Gastroesophageal sphincter (tissue), 3 donors: Measurements from ENCODE around the gene HDAC10.

Experiments
- EP300 ChIP-seq: sonication (generic); formaldehyde crosslinking; IDR thresholded peaks from one replicate; pipeline ENCODE4 v1.6.1; 2017; ENCODE audit warnings: antibody characterized with exemption, mild to moderate bottlenecking
- POLR2A ChIP-seq, 2 donors: fragments of 450-650 bp; IDR thresholded peaks; one replicate each; pipeline ENCODE4 v1.6.1; 2017; ENCODE audit warnings: antibody characterized with exemption in 2 of 2, mild to moderate bottlenecking in 2 of 2, moderate library complexity in 1 of 2
- POLR2AphosphoS5 ChIP-seq: sonication (generic); formaldehyde crosslinking; IDR thresholded peaks from one replicate; pipeline ENCODE4 v1.6.1; 2017; ENCODE audit warnings: antibody characterized with exemption
- TF ChIP-seq, protein P1 (sequence below), 4 experiments: fragments of 200-600 bp in 2 of 4; fragments of 450-650 bp in 2 of 4; sonication (generic) in 1 of 4; IDR thresholded peaks; one replicate each; pipeline ENCODE4 v1.5.1; 2017 to 2019; ENCODE audit warnings: antibody characterized with exemption in 4 of 4, mild to moderate bottlenecking in 2 of 4, moderate library complexity in 2 of 4

DNA sequence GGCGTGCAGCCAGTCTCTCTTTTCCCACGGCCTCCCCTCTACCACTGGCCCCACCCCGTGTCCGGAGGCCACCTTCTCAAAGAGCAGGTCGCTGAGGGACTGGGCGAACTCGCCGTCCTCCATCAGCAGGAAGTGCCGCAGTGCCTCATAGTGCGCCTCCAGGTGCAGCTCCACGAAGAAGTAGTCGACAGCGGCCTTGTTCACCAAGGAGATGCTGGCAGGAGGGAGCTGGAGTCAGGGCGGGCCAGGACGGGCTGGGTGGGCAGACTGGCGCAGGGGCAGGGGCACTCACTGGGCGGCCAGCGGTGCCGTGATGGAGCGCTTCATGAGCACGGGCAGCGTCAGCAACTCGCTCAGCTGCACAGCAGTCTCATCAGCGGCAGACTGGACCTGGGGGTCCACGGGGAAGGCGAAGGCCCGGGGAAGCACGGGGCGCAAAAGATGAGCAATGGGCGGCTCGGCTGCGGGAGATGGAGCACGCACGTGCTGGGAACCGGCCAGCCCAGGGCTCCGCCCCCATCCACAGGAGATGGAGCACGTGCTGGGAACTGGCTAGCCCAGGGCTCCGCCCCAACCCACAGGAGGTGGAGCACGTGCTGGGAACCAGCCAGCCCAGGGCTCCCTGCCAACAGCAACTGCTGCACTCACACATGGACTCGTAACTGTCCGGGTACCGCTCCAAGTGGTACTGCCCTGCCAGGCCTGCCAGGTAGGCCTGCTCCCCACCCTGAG lies 31.9 kb downstream of the HDAC10 start:
- TF ChIP-seq, protein P1, sequence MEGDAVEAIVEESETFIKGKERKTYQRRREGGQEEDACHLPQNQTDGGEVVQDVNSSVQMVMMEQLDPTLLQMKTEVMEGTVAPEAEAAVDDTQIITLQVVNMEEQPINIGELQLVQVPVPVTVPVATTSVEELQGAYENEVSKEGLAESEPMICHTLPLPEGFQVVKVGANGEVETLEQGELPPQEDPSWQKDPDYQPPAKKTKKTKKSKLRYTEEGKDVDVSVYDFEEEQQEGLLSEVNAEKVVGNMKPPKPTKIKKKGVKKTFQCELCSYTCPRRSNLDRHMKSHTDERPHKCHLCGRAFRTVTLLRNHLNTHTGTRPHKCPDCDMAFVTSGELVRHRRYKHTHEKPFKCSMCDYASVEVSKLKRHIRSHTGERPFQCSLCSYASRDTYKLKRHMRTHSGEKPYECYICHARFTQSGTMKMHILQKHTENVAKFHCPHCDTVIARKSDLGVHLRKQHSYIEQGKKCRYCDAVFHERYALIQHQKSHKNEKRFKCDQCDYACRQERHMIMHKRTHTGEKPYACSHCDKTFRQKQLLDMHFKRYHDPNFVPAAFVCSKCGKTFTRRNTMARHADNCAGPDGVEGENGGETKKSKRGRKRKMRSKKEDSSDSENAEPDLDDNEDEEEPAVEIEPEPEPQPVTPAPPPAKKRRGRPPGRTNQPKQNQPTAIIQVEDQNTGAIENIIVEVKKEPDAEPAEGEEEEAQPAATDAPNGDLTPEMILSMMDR (IDR thresholded peaks at IDR 0.05) = no peak
- TF ChIP-seq POLR2A (IDR thresholded peaks at IDR 0.05) (no peak), POLR2AphosphoS5 (peak; percentile 62), EP300 (no peak)
